UCSD-AML1 (cell line): ENCODE data around the gene LIMA1.
"Not testable (repeated sequence)": the region's sequence is repeated elsewhere in the genome, so short reads cannot be mapped to it uniquely, and the experiment has no call there.

ENCODE experiments used
- DNase-seq: peaks from one replicate; lab custom pipeline; 2025; ENCODE audit not compliant: unreplicated experiment; lab: John Stamatoyannopoulos, UW

Gene LIMA1

GRCh38 chr12:50283229-50283923 is at the start of gene LIMA1:
Gene LIMA1 (minus strand): TSS chr12:50283520. CDS start chr12:50248751, 34,769 bp downstream.
- DNase-seq: peak; percentile 90

GRCh38 chr12:50331745-50332144 is 48.4 kb upstream of the LIMA1 start:
- no peak for DNase-seq

- DNase-seq: not testable (repeated sequence)
These were observed 45.3 kb upstream of the LIMA1 start for GRCh38 chr12:50328664-50329063.

- no peak for DNase-seq
These were observed 43.4 kb upstream of the LIMA1 start for GRCh38 chr12:50326590-50327284.

- DNase-seq: no peak
These were observed 42.6 kb upstream of the LIMA1 start for GRCh38 chr12:50325890-50326391.

- not testable (repeated sequence) for DNase-seq
These were observed 41.5 kb upstream of the LIMA1 start for GRCh38 chr12:50324770-50325169.

GRCh38 chr12:50324077-50324476 is 40.8 kb upstream of the LIMA1 start:
- not testable (repeated sequence) for DNase-seq

- DNase-seq: no peak
These were observed 38.9 kb upstream of the LIMA1 start for GRCh38 chr12:50322206-50322605.

- DNase-seq: no peak
These were observed 33.9 kb upstream of the LIMA1 start for GRCh38 chr12:50317203-50317602.

GRCh38 chr12:50315803-50316202 is 32.5 kb upstream of the LIMA1 start:
- no peak for DNase-seq

- DNase-seq: no peak
These were observed 31.5 kb upstream of the LIMA1 start for GRCh38 chr12:50314636-50315312.

GRCh38 chr12:50313971-50314370 is 30.7 kb upstream of the LIMA1 start:
- DNase-seq: not testable (repeated sequence)

GRCh38 chr12:50313256-50313931 is 30.1 kb upstream of the LIMA1 start:
- DNase-seq: no peak

- not testable (repeated sequence) for DNase-seq
These were observed 28.7 kb upstream of the LIMA1 start for GRCh38 chr12:50311858-50312609.

- DNase-seq: no peak
These were observed 26.6 kb upstream of the LIMA1 start for GRCh38 chr12:50309950-50310349.

- no peak for DNase-seq
These were observed 19.4 kb upstream of the LIMA1 start for GRCh38 chr12:50302686-50303085.

GRCh38 chr12:50297996-50298395 is 14.7 kb upstream of the LIMA1 start:
- no peak for DNase-seq

- DNase-seq: no peak
These were observed 13.7 kb upstream of the LIMA1 start for GRCh38 chr12:50297027-50297426.

- DNase-seq: no peak
These were observed 13.2 kb upstream of the LIMA1 start for GRCh38 chr12:50296554-50296953.

GRCh38 chr12:50291377-50291776 is 8.1 kb upstream of the LIMA1 start:
- DNase-seq: no peak
